Uterus (tissue), 4 donors: ENCODE measurements around the gene PLP1. TPM values are rescaled to one million over a fixed set of nuclear protein-coding genes. Genes with fewer than 3 reads are reported as not detected.

ENCODE experiments used
- DNase-seq, 2 donors: peaks; one replicate each; pipeline ENCODE4 v3.0.0-alpha.2; 2019 to 2020
- H3K27ac ChIP-seq, 2 donors: fragments of 200-600 bp; sonication (generic); 1 replicate in 1 of 2; 2 replicates in 1 of 2; pipeline ENCODE4 v1.5.1; 2016 to 2018
- H3K27me3 ChIP-seq, 2 donors: fragments of 200-600 bp; sonication (generic); one replicate each; pipeline ENCODE4 v1.5.1; 2018 to 2019; ENCODE audit warnings: control low read depth in 1 of 2
- H3K36me3 ChIP-seq, 2 donors: fragments of 200-600 bp; sonication (generic); one replicate each; pipeline ENCODE4 v1.5.1; 2019; ENCODE audit warnings: control low read depth in 1 of 2
- H3K4me1 ChIP-seq, 2 donors: fragments of 200-600 bp; sonication (generic); one replicate each; pipeline ENCODE4 v1.5.1; 2018 to 2019; ENCODE audit warnings: control low read depth in 1 of 2
- H3K4me3 ChIP-seq, 2 donors: fragments of 200-600 bp; sonication (generic); 1 replicate in 1 of 2; 2 replicates in 1 of 2; pipeline ENCODE4 v1.5.1; 2018 to 2019; ENCODE audit warnings: mild to moderate bottlenecking in 1 of 2
- H3K9me3 ChIP-seq, 2 donors: fragments of 200-600 bp; sonication (generic); one replicate each; pipeline ENCODE4 v1.5.1; 2019; ENCODE audit warnings: control low read depth in 1 of 2
- CTCF ChIP-seq, 4 experiments: fragments of 200-600 bp in 2 of 4; fragments of 450-650 bp in 2 of 4; sonication (generic) in 2 of 4; IDR thresholded peaks; one replicate each; pipeline ENCODE4 v1.5.1; 2016 to 2019; ENCODE audit warnings: antibody characterized with exemption in 4 of 4, mild to moderate bottlenecking in 2 of 4, moderate library complexity in 1 of 4
- POLR2A ChIP-seq, 2 donors: fragments of 450-650 bp; IDR thresholded peaks; one replicate each; pipeline ENCODE4 v1.6.1; 2016; ENCODE audit warnings: antibody characterized with exemption in 2 of 2, mild to moderate bottlenecking in 1 of 2, moderate library complexity in 1 of 2
- intact Hi-C: fragments of 100-400 bp; cut with DNase I; formaldehyde crosslinking; loops from one replicate; pipeline ENCODE4 v1.15.1; 2023; ENCODE audit warnings: low total_unique reads
- total RNA-seq, 4 donors: library from RNA; depleted of rRNA in 3 of 4; stranded (reverse); fragments of >200 nt in 3 of 4; gene quantifications; one replicate each; pipeline versions ENCODE4 v1.1.0 to v1.2.4, GENCODE V29; 2014 to 2023
- donor health status: DM: yes; HTN: yes; CAD: no.

The PLP1 gene
- total RNA-seq, result 10 to 100 TPM in 1 of 4 donors, 1 to 10 TPM in 2, under 1 TPM in 1; 0.88 to 41.0 (median 2.0) TPM

- Histone ChIP-seq H3K36me3 (no peaks in the 10 kb centered on the region), H3K4me3 (no peak within 1 kb of the TSS), H3K27me3 (no peaks in the 10 kb centered on the region), H3K9me3 (no peaks in the 10 kb centered on the region), H3K4me1 (no peaks in the 10 kb centered on the region), H3K27ac (no peak within 1 kb of the TSS)
- no peak for DNase-seq
- TF ChIP-seq POLR2A (IDR thresholded peaks at IDR 0.05), result no peak
- TF ChIP-seq CTCF (IDR thresholded peaks at IDR 0.05), result no peak
- intact Hi-C loops, result no loop called here
Measured at GRCh38 chrX:103776546-103776945, at the start of gene PLP1. TSS of gene PLP1 (plus strand) at chrX:103776840. CDS start at chrX:103776996, 156 bp downstream.

GRCh38 chrX:103727115-103727514 lies 49.5 kb upstream of the PLP1 start:
- Histone ChIP-seq H3K4me1 (no peaks in the 10 kb centered on the region), H3K9me3 (no peaks in the 10 kb centered on the region), H3K27ac (peak overlapping the region in 1 of 2 donors; percentile 46), H3K27me3 (no peaks in the 10 kb centered on the region), H3K36me3 (no peaks in the 10 kb centered on the region), H3K4me3 (no peak overlapping the region)
- DNase-seq, result no peak
- no peak for TF ChIP-seq CTCF (IDR thresholded peaks at IDR 0.05)
- TF ChIP-seq POLR2A (IDR thresholded peaks at IDR 0.05), result no peak
- intact Hi-C loops, result no loop called here

GRCh38 chrX:103729015-103729414 lies 47.6 kb upstream of the PLP1 start:
- no peak overlapping the region for H3K4me3 ChIP-seq
- H3K4me1 ChIP-seq, result no peaks in the 10 kb centered on the region
- no peak for TF ChIP-seq CTCF (IDR thresholded peaks at IDR 0.05)
- TF ChIP-seq POLR2A (IDR thresholded peaks at IDR 0.05), result no peak
- no peak overlapping the region for H3K27ac ChIP-seq
- intact Hi-C loops, result no loop called here
- H3K36me3 ChIP-seq, result no peaks in the 10 kb centered on the region
- H3K9me3 ChIP-seq, result no peaks in the 10 kb centered on the region
- H3K27me3 ChIP-seq, result peaks cover 0 to 7% of the 10 kb centered on the region in 2 donors
- DNase-seq, result no peak

- H3K9me3 ChIP-seq, result no peaks in the 10 kb centered on the region
- H3K4me3 ChIP-seq, result no peak overlapping the region
- no peaks in the 10 kb centered on the region for H3K36me3 ChIP-seq
- intact Hi-C loops, result no loop called here
- TF ChIP-seq CTCF (IDR thresholded peaks at IDR 0.05) (no peak), POLR2A (IDR thresholded peaks at IDR 0.05) (no peak)
- no peaks in the 10 kb centered on the region for H3K4me1 ChIP-seq
- H3K27ac ChIP-seq, result peak overlapping the region; percentile 57 to 62
- no peak for DNase-seq
- H3K27me3 ChIP-seq, result peaks cover 0 to 7% of the 10 kb centered on the region in 2 donors
Measured at GRCh38 chrX:103730147-103730795, 46.4 kb upstream of the PLP1 start.

- H3K9me3 ChIP-seq, result no peaks in the 10 kb centered on the region
- H3K27me3 ChIP-seq, result peaks cover 0 to 7% of the 10 kb centered on the region in 2 donors
- no peak for DNase-seq
- intact Hi-C loops, result no loop called here
- peak overlapping the region; percentile 57 to 62 for H3K27ac ChIP-seq
- TF ChIP-seq CTCF (IDR thresholded peaks at IDR 0.05) (no peak), POLR2A (IDR thresholded peaks at IDR 0.05) (no peak)
- H3K4me3 ChIP-seq, result no peak overlapping the region
- H3K4me1 ChIP-seq, result no peaks in the 10 kb centered on the region
- H3K36me3 ChIP-seq, result no peaks in the 10 kb centered on the region
Measured at GRCh38 chrX:103730796-103731493, 45.7 kb upstream of the PLP1 start.
